Measurements from ENCODE around the gene RIMS1. TPM values are rescaled to one million over a fixed set of nuclear protein-coding genes. Genes with fewer than 3 reads are reported as not detected.
A peak's percentile ranks its signal among the peaks of the same experiment; 100 is the strongest.

The RIMS1 gene
- total and polyA plus RNA-seq, 2 donors (not counting 3 experiments of a cell fraction or from before 2014, with no cell fraction given), result 0.15 TPM; not detected in 1

GRCh38 chr6:72262254-72262653 lies 375.9 kb downstream of the RIMS1 start:
- Histone ChIP-seq H3K9me1 (replicated peaks; ENCODE audit: control insufficient read depth, extremely low read depth, insufficient read depth, low read length) (no peaks in the 10 kb centered on the region), H2AFZ (ENCODE audit: low read depth, low read length) (no peak overlapping the region), H3K27ac (ENCODE audit: insufficient read depth, low read depth, low read length) (no peak overlapping the region), H3K4me2 (ENCODE audit: insufficient read depth, low read length) (peak overlapping the region; percentile 79), H3K27me3 (ENCODE audit: control insufficient read depth in 2 of 2, insufficient read depth in 2 of 2, low read length in 2 of 2) (no peaks in the 10 kb centered on the region), H3K9ac (replicated peaks; ENCODE audit: extremely low read depth, insufficient read depth, low read length) (no peak overlapping the region), H3K9me3 (replicated peaks; ENCODE audit: control insufficient read depth, insufficient read depth, low read length) (no peaks in the 10 kb centered on the region), H3K79me2 (ENCODE audit: control insufficient read depth, insufficient read depth, low read length) (no peaks in the 10 kb centered on the region), H4K20me1 (replicated peaks; ENCODE audit: control insufficient read depth, extremely low read depth, insufficient read depth, low read length) (no peaks in the 10 kb centered on the region), H3K36me3 (ENCODE audit: control insufficient read depth in 2 of 2, extremely low read depth in 1 of 2, insufficient read depth in 2 of 2, low read length in 2 of 2) (no peaks in the 10 kb centered on the region), H3K4me3 (replicated peaks in 1 of 3; ENCODE audit: insufficient read depth in 1 of 3, low read depth in 1 of 3, low read length in 3 of 3) (no peak overlapping the region), H3K4me1 (ENCODE audit: control insufficient read depth, extremely low read depth, insufficient read depth, low read length) (peaks cover 26% of the 10 kb centered on the region)
- FAIRE-seq (peak; percentile 52), DNase-seq (ENCODE audit: low read depth, low spot score) (peak; percentile 45)
- TF ChIP-seq MYC (IDR thresholded peaks at IDR 0.05; ENCODE audit: low read depth, low read length) (no peak), FOS (IDR thresholded peaks at IDR 0.05; ENCODE audit: borderline replicate concordance, insufficient read depth, low read length) (peak; percentile 24), POLR2AphosphoS5 (IDR thresholded peaks at IDR 0.05; ENCODE audit: insufficient read depth, low read depth, low read length) (peak; percentile 44), GATA2 (IDR thresholded peaks at IDR 0.05; ENCODE audit: insufficient read depth, insufficient read length, low read depth, low read length) (peak; percentile 74)
- dilution Hi-C loops (cut with MboI; ENCODE audit: extremely low pct_ligation_motif_present, low sequenced_read_pairs) (no loop called here), intact Hi-C loops (cut with micrococcal nuclease) (no loop called here)
- CTCF ChIA-PET, result interaction anchor here (0.8 to 1.9 kb wide), 7 partner anchors 10 to 354 kb away, joined by 3 to 13 read pairs (median 4); no protein-coding TSS in a partner anchor
- no TSS peak for BruUV-seq (replicated peaks)
- POLR2A ChIA-PET, result no interaction called here

- dilution Hi-C loops (cut with MboI; ENCODE audit: extremely low pct_ligation_motif_present, low sequenced_read_pairs), result no loop called here
These were observed 381.1 kb downstream of the RIMS1 start for GRCh38 chr6:72267470-72267869.

More at GRCh38 chr6:72267470-72267869, 381.1 kb downstream of the RIMS1 start:
- TF ChIP-seq MAX (IDR thresholded peaks at IDR 0.05; ENCODE audit: insufficient read depth, insufficient read length), result no peak
- no peak for TF ChIP-seq POLR2AphosphoS5 (IDR thresholded peaks at IDR 0.05; ENCODE audit: insufficient read depth, low read depth, low read length)
- TF ChIP-seq JUN (IDR thresholded peaks at IDR 0.05; ENCODE audit: borderline replicate concordance, insufficient read depth, insufficient read length, low read depth), result no peak
- Histone ChIP-seq H3K27ac (ENCODE audit: insufficient read depth, low read depth, low read length) (no peak overlapping the region), H3K27me3 (ENCODE audit: control insufficient read depth in 2 of 2, insufficient read depth in 2 of 2, low read length in 2 of 2) (no peaks in the 10 kb centered on the region), H3K4me1 (ENCODE audit: control insufficient read depth, extremely low read depth, insufficient read depth, low read length) (peaks cover 10% of the 10 kb centered on the region), H3K4me2 (ENCODE audit: insufficient read depth, low read length) (no peak overlapping the region), H3K9me3 (replicated peaks; ENCODE audit: control insufficient read depth, insufficient read depth, low read length) (no peaks in the 10 kb centered on the region), H3K36me3 (ENCODE audit: control insufficient read depth in 2 of 2, extremely low read depth in 1 of 2, insufficient read depth in 2 of 2, low read length in 2 of 2) (no peaks in the 10 kb centered on the region), H3K4me3 (replicated peaks in 1 of 3; ENCODE audit: insufficient read depth in 1 of 3, low read depth in 1 of 3, low read length in 3 of 3) (no peak overlapping the region), H3K9ac (replicated peaks; ENCODE audit: extremely low read depth, insufficient read depth, low read length) (no peak overlapping the region), H3K9me1 (replicated peaks; ENCODE audit: control insufficient read depth, extremely low read depth, insufficient read depth, low read length) (no peaks in the 10 kb centered on the region), H4K20me1 (replicated peaks; ENCODE audit: control insufficient read depth, extremely low read depth, insufficient read depth, low read length) (no peaks in the 10 kb centered on the region), H3K79me2 (ENCODE audit: control insufficient read depth, insufficient read depth, low read length) (no peaks in the 10 kb centered on the region), H2AFZ (ENCODE audit: low read depth, low read length) (no peak overlapping the region)
- FAIRE-seq (no peak), DNase-seq (ENCODE audit: low read depth, low spot score) (no peak)
- intact Hi-C loops (cut with micrococcal nuclease), result no loop called here
- CTCF ChIA-PET, result no interaction called here
- BruUV-seq (replicated peaks), result no TSS peak
- POLR2A ChIA-PET, result no interaction called here
